ENCODE data around the gene PDILT. TPM values are rescaled to one million over a fixed set of nuclear protein-coding genes. Genes with fewer than 3 reads are reported as not detected.

PDILT gene
- total RNA-seq, 8 experiments from 2014 or later, result 0.15 TPM; not detected in 7

GRCh38 chr16:20382202-20382948 is 22.2 kb downstream of the PDILT start:
- no peak overlapping the region for H3K4me3 ChIP-seq
- in situ Hi-C loops (cut with MboI; ENCODE audit: low pct_unique_long_range_greater_than_20kb in 2 of 9, low sequenced_read_pairs in 9 of 9, unreplicated experiment in 9 of 9), result loop anchor here (10.0 to 25.0 kb wide), 7 partner anchors 330 to 795 kb away; no protein-coding TSS in a partner anchor
- peaks cover 4 to 11% of the 10 kb centered on the region in 2 donors for H3K4me1 ChIP-seq (replicated peaks in 1 of 2)
- WGBS, 10 experiments, result 0 to 100% (median 84%) methylated on average over 1 to 4 of the region's 7 CpGs
- H3K27ac ChIP-seq, result no peak overlapping the region
- ATAC-seq (replicated peaks in 6 of 8), result no peak

- in situ Hi-C loops (cut with MboI; ENCODE audit: low pct_unique_long_range_greater_than_20kb in 2 of 9, low sequenced_read_pairs in 9 of 9, unreplicated experiment in 9 of 9), result loop anchor here (10.0 to 25.0 kb wide), 7 partner anchors 332 to 793 kb away; no protein-coding TSS in a partner anchor
- Histone ChIP-seq H3K27ac (no peak overlapping the region), H3K4me1 (replicated peaks in 1 of 2) (peaks cover 4 to 5% of the 10 kb centered on the region in 2 donors), H3K4me3 (no peak overlapping the region)
- no peak for ATAC-seq (replicated peaks in 6 of 8)
- 67% methylated on average over 1 of the region's 3 CpGs; no CpG with 5 or more reads in 9 of the 10 experiments for WGBS, 10 experiments
Observed at GRCh38 chr16:20380782-20381181, 23.8 kb downstream of the PDILT start.

- H3K4me3 ChIP-seq, result no peak overlapping the region
- in situ Hi-C loops (cut with MboI; ENCODE audit: low pct_unique_long_range_greater_than_20kb in 2 of 9, low sequenced_read_pairs in 9 of 9, unreplicated experiment in 9 of 9), result loop anchor here in 4 of 9 experiments (25.0 kb wide), 4 partner anchors 335 to 790 kb away; no protein-coding TSS in a partner anchor
- no peak overlapping the region for H3K27ac ChIP-seq
- H3K4me1 ChIP-seq (replicated peaks in 1 of 2), result no peaks in the 10 kb centered on the region
- WGBS, 10 experiments, result 10 to 100% (median 70%) methylated on average over 1 to 5 of the region's 5 CpGs
- ATAC-seq (replicated peaks in 6 of 8), result no peak
Observed at GRCh38 chr16:20377181-20377580, 27.4 kb downstream of the PDILT start.

GRCh38 chr16:20372701-20373100 is 31.8 kb downstream of the PDILT start:
- Histone ChIP-seq H3K4me3 (no peak overlapping the region), H3K4me1 (replicated peaks in 1 of 2) (no peaks in the 10 kb centered on the region), H3K27ac (no peak overlapping the region)
- in situ Hi-C loops (cut with MboI; ENCODE audit: low pct_unique_long_range_greater_than_20kb in 2 of 9, low sequenced_read_pairs in 9 of 9, unreplicated experiment in 9 of 9), result no loop called here
- 0 to 94% (median 56%) methylated on average over 1 to 5 of the region's 5 CpGs; no CpG with 5 or more reads in 2 of the 10 experiments for WGBS, 10 experiments
- no peak for ATAC-seq (replicated peaks in 6 of 8)

- 10 to 90% (median 71%) methylated on average over 1 to 8 of the region's 9 CpGs; no CpG with 5 or more reads in 1 of the 10 experiments for WGBS, 10 experiments
- H3K4me3 ChIP-seq, result no peak overlapping the region
- no peak for ATAC-seq (replicated peaks in 6 of 8)
- H3K4me1 ChIP-seq (replicated peaks in 1 of 2), result no peaks in the 10 kb centered on the region
- no peak overlapping the region for H3K27ac ChIP-seq
- in situ Hi-C loops (cut with MboI; ENCODE audit: low pct_unique_long_range_greater_than_20kb in 2 of 9, low sequenced_read_pairs in 9 of 9, unreplicated experiment in 9 of 9), result no loop called here
Observed at GRCh38 chr16:20369452-20370054, 35.0 kb downstream of the PDILT start.

- Histone ChIP-seq H3K4me1 (replicated peaks in 1 of 2) (no peaks in the 10 kb centered on the region), H3K27ac (no peak overlapping the region), H3K4me3 (no peak overlapping the region)
- no peak for ATAC-seq (replicated peaks in 6 of 8)
- 8 to 100% (median 40%) methylated on average over 1 to 3 of the region's 3 CpGs; no CpG with 5 or more reads in 3 of the 10 experiments for WGBS, 10 experiments
- in situ Hi-C loops (cut with MboI; ENCODE audit: low pct_unique_long_range_greater_than_20kb in 2 of 9, low sequenced_read_pairs in 9 of 9, unreplicated experiment in 9 of 9), result no loop called here
Observed at GRCh38 chr16:20364051-20364450, 40.5 kb downstream of the PDILT start.

- Histone ChIP-seq H3K4me3 (no peak overlapping the region), H3K27ac (no peak overlapping the region), H3K4me1 (replicated peaks in 1 of 2) (no peaks in the 10 kb centered on the region)
- in situ Hi-C loops (cut with MboI; ENCODE audit: low pct_unique_long_range_greater_than_20kb in 2 of 9, low sequenced_read_pairs in 9 of 9, unreplicated experiment in 9 of 9), result no loop called here
- no peak for ATAC-seq (replicated peaks in 6 of 8)
- 0 to 100% (median 60%) methylated on average over 1 to 2 of the region's 2 CpGs; no CpG with 5 or more reads in 3 of the 10 experiments for WGBS, 10 experiments
Observed at GRCh38 chr16:20363191-20363590, 41.3 kb downstream of the PDILT start.

GRCh38 chr16:20359997-20360396 is 44.5 kb downstream of the PDILT start:
- Histone ChIP-seq H3K27ac (no peak overlapping the region), H3K4me3 (no peak overlapping the region), H3K4me1 (replicated peaks in 1 of 2) (no peaks in the 10 kb centered on the region)
- 0 to 56% (median 17%) methylated on average over 1 to 2 of the region's 2 CpGs; no CpG with 5 or more reads in 5 of the 10 experiments for WGBS, 10 experiments
- in situ Hi-C loops (cut with MboI; ENCODE audit: low pct_unique_long_range_greater_than_20kb in 2 of 9, low sequenced_read_pairs in 9 of 9, unreplicated experiment in 9 of 9), result no loop called here
- ATAC-seq (replicated peaks in 6 of 8), result no peak

GRCh38 chr16:20355114-20355782 is 49.3 kb downstream of the PDILT start:
- WGBS, 10 experiments, result 2 to 89% (median 67%) methylated on average over 3 to 7 of the region's 7 CpGs
- in situ Hi-C loops (cut with MboI; ENCODE audit: low pct_unique_long_range_greater_than_20kb in 2 of 9, low sequenced_read_pairs in 9 of 9, unreplicated experiment in 9 of 9), result no loop called here
- H3K4me3 ChIP-seq, result no peak overlapping the region
- ATAC-seq (replicated peaks in 6 of 8), result no peak
- H3K27ac ChIP-seq, result no peak overlapping the region
- H3K4me1 ChIP-seq (replicated peaks in 1 of 2), result peaks cover 0 to 3% of the 10 kb centered on the region in 2 donors

- peaks cover 0 to 3% of the 10 kb centered on the region in 2 donors for H3K4me1 ChIP-seq (replicated peaks in 1 of 2)
- ATAC-seq (replicated peaks in 6 of 8), result no peak
Observed at GRCh38 chr16:20353379-20353778, 51.2 kb downstream of the PDILT start.

GRCh38 chr16:20352615-20353014 is 51.9 kb downstream of the PDILT start, which contains the start of gene UMOD:
Gene UMOD, minus strand, starts transcription at chr16:20352715. Its CDS starts 1,978 bp downstream, at chr16:20350737.
- H3K27ac ChIP-seq, result no peak within 1 kb of the TSS
- in situ Hi-C loops (cut with MboI; ENCODE audit: low pct_unique_long_range_greater_than_20kb in 2 of 9, low sequenced_read_pairs in 9 of 9, unreplicated experiment in 9 of 9), result no loop called here
- 63 to 95% (median 83%) methylated on average over 1 to 2 of the region's 2 CpGs; no CpG with 5 or more reads in 6 of the 10 experiments for WGBS, 10 experiments
- no peak within 1 kb of the TSS for H3K4me3 ChIP-seq
- H3K4me1 ChIP-seq (replicated peaks in 1 of 2), result peaks cover 0 to 3% of the 10 kb centered on the region in 2 donors
- ATAC-seq (replicated peaks in 6 of 8), result no peak

More at GRCh38 chr16:20353379-20353778, 51.2 kb downstream of the PDILT start:
- no peak overlapping the region for H3K4me3 ChIP-seq
- H3K27ac ChIP-seq, result no peak overlapping the region
- in situ Hi-C loops (cut with MboI; ENCODE audit: low pct_unique_long_range_greater_than_20kb in 2 of 9, low sequenced_read_pairs in 9 of 9, unreplicated experiment in 9 of 9), result no loop called here

- H3K27ac ChIP-seq, result no peak overlapping the region
- H3K4me3 ChIP-seq, result no peak overlapping the region
- peaks cover 0 to 3% of the 10 kb centered on the region in 2 donors for H3K4me1 ChIP-seq (replicated peaks in 1 of 2)
- in situ Hi-C loops (cut with MboI; ENCODE audit: low pct_unique_long_range_greater_than_20kb in 2 of 9, low sequenced_read_pairs in 9 of 9, unreplicated experiment in 9 of 9), result no loop called here
- no peak for ATAC-seq (replicated peaks in 6 of 8)
- 0 to 100% (median 74%) methylated on average over 1 to 6 of the region's 6 CpGs; no CpG with 5 or more reads in 1 of the 10 experiments for WGBS, 10 experiments
Observed at GRCh38 chr16:20349615-20350014, 54.9 kb downstream of the PDILT start.

Measured in motor neuron (in vitro differentiated cells).